PFSK-1 (cell line): ENCODE data around the gene ZNF462.

ENCODE experiments used
- FOXP2 ChIP-seq: optimal IDR thresholded peaks from 2 replicates; pipeline ENCODE3; 2011; ENCODE audit warnings: borderline replicate concordance, control low read depth, inconsistent platforms; ENCODE audit not compliant: insufficient read depth; ENCODE audit errors: extremely low read length, extremely low read depth
- POLR2AphosphoS5 ChIP-seq: IDR thresholded peaks from 2 replicates; pipeline ENCODE4 v1.6.1; 2012; ENCODE audit warnings: low read depth, mild to moderate bottlenecking, control low read depth, low read length, moderate library complexity
- SIN3A ChIP-seq: IDR thresholded peaks from 2 replicates; pipeline ENCODE4 v1.6.1; 2012; ENCODE audit warnings: mild to moderate bottlenecking, low read length, moderate library complexity, borderline replicate concordance; ENCODE audit not compliant: insufficient read depth
- TAF1 ChIP-seq: IDR thresholded peaks from 2 replicates; pipeline ENCODE4 v1.6.1; 2012; ENCODE audit warnings: low read length, control low read depth, borderline replicate concordance; ENCODE audit not compliant: insufficient read depth
- TF ChIP-seq, protein P1 (sequence below), 2 experiments: IDR thresholded peaks; 2 replicates each; pipeline versions ENCODE4 v1.6.1 to v1.8.0; 2011 to 2012; ENCODE audit warnings: low read depth in 2 of 2, low read length in 2 of 2, control low read depth in 1 of 2, inconsistent platforms in 1 of 2, mild to moderate bottlenecking in 1 of 2, moderate library complexity in 1 of 2; ENCODE audit not compliant: insufficient read depth in 1 of 2

Gene ZNF462

DNA sequence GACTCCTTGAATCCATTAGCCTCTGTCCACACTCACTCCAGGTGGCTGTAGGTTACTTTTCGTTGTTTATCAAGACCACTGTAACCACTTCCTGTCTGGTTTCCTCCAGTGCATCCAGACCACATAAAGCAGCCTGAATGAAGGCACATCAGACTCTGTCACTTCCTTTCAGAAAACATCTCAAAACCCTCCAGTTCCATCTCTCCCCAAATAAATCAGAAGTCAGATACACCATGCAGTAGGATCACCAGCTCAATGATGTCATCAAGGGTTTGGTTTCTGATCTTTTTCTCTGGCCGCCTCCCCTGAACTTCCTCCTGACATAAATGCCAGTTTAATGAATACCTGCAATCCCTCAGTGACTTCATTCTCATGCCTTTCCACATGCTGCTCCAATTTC, 161.2 kb downstream of the ZNF462 start:
- TF ChIP-seq TAF1 (no peak), POLR2AphosphoS5 (no peak), FOXP2 (no peak), SIN3A (no peak)
- TF ChIP-seq, protein P1, sequence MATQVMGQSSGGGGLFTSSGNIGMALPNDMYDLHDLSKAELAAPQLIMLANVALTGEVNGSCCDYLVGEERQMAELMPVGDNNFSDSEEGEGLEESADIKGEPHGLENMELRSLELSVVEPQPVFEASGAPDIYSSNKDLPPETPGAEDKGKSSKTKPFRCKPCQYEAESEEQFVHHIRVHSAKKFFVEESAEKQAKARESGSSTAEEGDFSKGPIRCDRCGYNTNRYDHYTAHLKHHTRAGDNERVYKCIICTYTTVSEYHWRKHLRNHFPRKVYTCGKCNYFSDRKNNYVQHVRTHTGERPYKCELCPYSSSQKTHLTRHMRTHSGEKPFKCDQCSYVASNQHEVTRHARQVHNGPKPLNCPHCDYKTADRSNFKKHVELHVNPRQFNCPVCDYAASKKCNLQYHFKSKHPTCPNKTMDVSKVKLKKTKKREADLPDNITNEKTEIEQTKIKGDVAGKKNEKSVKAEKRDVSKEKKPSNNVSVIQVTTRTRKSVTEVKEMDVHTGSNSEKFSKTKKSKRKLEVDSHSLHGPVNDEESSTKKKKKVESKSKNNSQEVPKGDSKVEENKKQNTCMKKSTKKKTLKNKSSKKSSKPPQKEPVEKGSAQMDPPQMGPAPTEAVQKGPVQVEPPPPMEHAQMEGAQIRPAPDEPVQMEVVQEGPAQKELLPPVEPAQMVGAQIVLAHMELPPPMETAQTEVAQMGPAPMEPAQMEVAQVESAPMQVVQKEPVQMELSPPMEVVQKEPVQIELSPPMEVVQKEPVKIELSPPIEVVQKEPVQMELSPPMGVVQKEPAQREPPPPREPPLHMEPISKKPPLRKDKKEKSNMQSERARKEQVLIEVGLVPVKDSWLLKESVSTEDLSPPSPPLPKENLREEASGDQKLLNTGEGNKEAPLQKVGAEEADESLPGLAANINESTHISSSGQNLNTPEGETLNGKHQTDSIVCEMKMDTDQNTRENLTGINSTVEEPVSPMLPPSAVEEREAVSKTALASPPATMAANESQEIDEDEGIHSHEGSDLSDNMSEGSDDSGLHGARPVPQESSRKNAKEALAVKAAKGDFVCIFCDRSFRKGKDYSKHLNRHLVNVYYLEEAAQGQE (IDR thresholded peaks at IDR 0.05; ENCODE audit: insufficient read depth in 1 of 2, low read depth in 2 of 2, low read length in 2 of 2): no peak

DNA sequence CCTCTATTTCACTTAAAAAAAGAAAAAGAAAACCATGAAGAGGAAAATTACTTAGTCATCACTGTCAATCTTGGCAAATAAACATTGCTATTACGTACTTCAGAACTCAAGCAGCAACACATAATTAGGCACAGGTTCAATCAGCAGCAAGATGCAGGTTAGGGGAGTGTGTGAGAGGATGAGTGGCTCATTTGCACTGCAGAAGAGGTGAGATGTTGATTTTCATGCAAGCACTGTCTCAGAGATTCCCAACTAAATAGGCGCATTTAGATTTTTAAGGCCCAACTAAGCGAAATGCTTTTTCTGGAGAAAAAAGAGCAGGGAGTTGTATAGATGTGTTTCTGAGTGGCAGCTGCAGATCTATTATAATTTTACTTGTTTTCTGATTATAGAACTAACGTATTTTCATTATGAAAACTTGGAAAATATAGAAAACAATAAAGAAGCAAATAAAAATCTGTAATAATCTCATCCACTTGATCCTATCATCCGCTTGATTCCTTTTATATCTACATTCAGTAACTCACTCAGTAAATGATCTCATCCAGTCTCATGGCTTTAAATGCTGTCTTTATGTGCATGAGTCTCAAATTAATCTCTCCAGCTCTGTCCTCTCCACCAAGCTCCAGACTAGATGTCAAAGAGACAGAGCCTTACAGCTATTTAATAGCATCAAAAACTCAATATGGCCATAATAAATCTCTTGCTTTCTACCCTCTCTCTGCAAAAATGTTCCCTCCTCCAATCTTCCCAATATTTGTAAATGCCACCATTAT, 162.5 kb downstream of the ZNF462 start:
- TF ChIP-seq, protein P1 (IDR thresholded peaks at IDR 0.05; ENCODE audit: insufficient read depth in 1 of 2, low read depth in 2 of 2, low read length in 2 of 2): no peak
- TF ChIP-seq TAF1 (no peak), POLR2AphosphoS5 (no peak), SIN3A (no peak), FOXP2 (no peak)

DNA sequence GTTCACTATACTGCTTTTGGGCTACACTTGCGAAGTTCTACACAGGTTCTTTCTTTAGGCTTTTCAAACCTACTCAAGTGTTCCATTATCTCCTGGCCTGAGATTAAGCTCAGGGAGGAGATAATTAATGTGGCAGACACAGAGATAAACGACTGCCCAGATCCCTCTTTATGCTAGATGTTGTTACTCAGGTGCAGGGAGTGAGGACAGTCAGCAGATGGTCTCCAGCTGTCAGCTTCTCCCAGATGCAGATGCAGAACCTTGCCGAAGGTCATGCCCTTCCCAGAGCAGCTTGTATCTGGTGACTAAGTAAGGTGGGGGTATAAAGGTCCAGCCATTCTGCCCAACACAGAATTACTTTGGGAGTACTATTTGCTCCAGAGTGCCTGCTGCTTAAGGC, 166.2 kb downstream of the ZNF462 start:
- TF ChIP-seq POLR2AphosphoS5: no peak
- TF ChIP-seq, protein P1 (IDR thresholded peaks at IDR 0.05; ENCODE audit: insufficient read depth in 1 of 2, low read depth in 2 of 2, low read length in 2 of 2): no peak

DNA sequence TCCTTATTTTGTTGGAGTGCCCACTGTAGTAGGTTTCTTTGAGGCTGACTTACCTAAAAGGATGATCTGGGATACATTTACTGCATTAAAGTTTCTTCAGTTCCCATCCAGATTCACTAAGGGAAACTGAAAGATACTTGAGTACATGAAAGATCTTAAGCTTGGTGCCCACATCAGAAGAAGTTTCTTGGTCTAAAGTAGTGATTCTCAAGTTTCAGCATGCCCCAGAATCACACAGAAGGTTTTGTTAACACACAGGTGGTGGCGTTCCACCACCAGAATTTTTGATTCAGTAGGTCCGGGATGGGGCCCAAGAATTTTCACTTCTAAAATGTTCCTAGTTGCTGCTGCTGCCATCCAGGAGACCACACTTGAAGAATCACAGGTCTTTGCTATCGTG, 171.0 kb downstream of the ZNF462 start:
- TF ChIP-seq FOXP2: no peak
- TF ChIP-seq, protein P1 (IDR thresholded peaks at IDR 0.05; ENCODE audit: insufficient read depth in 1 of 2, low read depth in 2 of 2, low read length in 2 of 2): no peak
- no peak for TF ChIP-seq POLR2AphosphoS5
- TF ChIP-seq SIN3A: no peak
- TF ChIP-seq TAF1: no peak

DNA sequence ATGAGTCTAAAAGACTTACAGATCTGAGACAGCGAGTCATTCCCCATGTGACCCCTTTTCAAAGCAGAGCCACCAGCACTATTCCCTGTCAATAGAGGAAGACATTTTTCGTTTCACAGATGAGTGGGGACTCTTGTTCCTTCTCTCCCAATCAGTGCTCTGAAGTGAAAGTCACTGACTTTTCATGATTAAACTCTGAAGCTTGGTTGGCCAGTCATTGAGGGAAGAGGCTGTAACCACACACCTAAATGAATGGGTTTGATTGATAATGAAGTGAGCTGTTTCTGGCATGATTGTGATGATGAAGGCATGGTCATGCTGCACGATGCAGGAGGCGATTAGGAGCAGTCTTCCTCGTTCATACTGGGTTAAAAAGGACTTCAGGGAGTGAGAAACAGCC, 171.9 kb downstream of the ZNF462 start:
- no peak for TF ChIP-seq POLR2AphosphoS5
- no peak for TF ChIP-seq SIN3A
- no peak for TF ChIP-seq TAF1
- TF ChIP-seq, protein P1 (IDR thresholded peaks at IDR 0.05; ENCODE audit: insufficient read depth in 1 of 2, low read depth in 2 of 2, low read length in 2 of 2): no peak
- TF ChIP-seq FOXP2: no peak
